Central memory CD4-positive, alpha-beta T cell (primary cell): ENCODE measurements around the gene TIMP2.
A peak's percentile ranks its signal among the peaks of the same experiment; 100 is the strongest.
"Not testable (repeated sequence)": the region's sequence is repeated elsewhere in the genome, so short reads cannot be mapped to it uniquely, and the experiment has no call there.

Source experiments
- DNase-seq: peaks from one replicate; pipeline ENCODE4 v3.0.0; 2022
- total RNA-seq, 3 experiments: gene quantifications; one replicate each; lab custom pipeline; 2026; lab: John Stamatoyannopoulos, UW

TIMP2 gene
- 0 to 5.4 (median 3.2) reads per million in 3 experiments for total RNA-seq

- DNase-seq = peak; percentile 55
Observed at GRCh38 chr17:78925234-78925633, at the start of gene TIMP2. Gene TIMP2 (minus strand): TSS chr17:78925387. CDS start chr17:78925088, 299 bp downstream.

GRCh38 chr17:78973792-78974520, 48.8 kb upstream of the TIMP2 start:
- DNase-seq = no peak

- no peak for DNase-seq
Observed at GRCh38 chr17:78973196-78973595, 48.0 kb upstream of the TIMP2 start.

- no peak for DNase-seq
Observed at GRCh38 chr17:78972507-78973105, 47.4 kb upstream of the TIMP2 start.

- no peak for DNase-seq
Observed at GRCh38 chr17:78971756-78972506, 46.7 kb upstream of the TIMP2 start.

- DNase-seq = peak; percentile 63
Observed at GRCh38 chr17:78970834-78971755, 45.9 kb upstream of the TIMP2 start.

- no peak for DNase-seq
Observed at GRCh38 chr17:78969865-78970264, 44.7 kb upstream of the TIMP2 start.

GRCh38 chr17:78967782-78968362, 42.7 kb upstream of the TIMP2 start:
- no peak for DNase-seq

- no peak for DNase-seq
Observed at GRCh38 chr17:78966910-78967600, 41.9 kb upstream of the TIMP2 start.

- no peak for DNase-seq
Observed at GRCh38 chr17:78966123-78966813, 41.1 kb upstream of the TIMP2 start.

- DNase-seq = no peak
Observed at GRCh38 chr17:78965491-78965924, 40.3 kb upstream of the TIMP2 start.

GRCh38 chr17:78963378-78963777, 38.2 kb upstream of the TIMP2 start:
- DNase-seq = no peak

GRCh38 chr17:78962984-78963348, 37.8 kb upstream of the TIMP2 start:
- not testable (repeated sequence) for DNase-seq

- no peak for DNase-seq
Observed at GRCh38 chr17:78962345-78962983, 37.3 kb upstream of the TIMP2 start.

GRCh38 chr17:78961571-78961970, 36.4 kb upstream of the TIMP2 start:
- DNase-seq = no peak

- DNase-seq = no peak
Observed at GRCh38 chr17:78960928-78961327, 35.7 kb upstream of the TIMP2 start.

GRCh38 chr17:78959803-78960202, 34.6 kb upstream of the TIMP2 start:
- no peak for DNase-seq

- DNase-seq = no peak
Observed at GRCh38 chr17:78958641-78959127, 33.5 kb upstream of the TIMP2 start.

- DNase-seq = no peak
Observed at GRCh38 chr17:78957128-78957527, 31.9 kb upstream of the TIMP2 start.

GRCh38 chr17:78956254-78956653, 31.1 kb upstream of the TIMP2 start:
- DNase-seq = no peak
